ENCODE results near the gene ZNF385B.

Gene ZNF385B

GRCh38 chr2:179605341-179605740, 256.1 kb downstream of the ZNF385B start:
- Histone ChIP-seq H3K9me3 (ENCODE audit: insufficient read depth, low read length, severe bottlenecking) (no peaks in the 10 kb centered on the region), H3K4me1 (ENCODE audit: insufficient read depth, low read length) (no peaks in the 10 kb centered on the region), H3K9ac (ENCODE audit: low read depth, low read length) (no peak overlapping the region), H4K20me1 (ENCODE audit: insufficient read depth, low read length) (no peaks in the 10 kb centered on the region), H3K27ac (ENCODE audit: low read length) (no peak overlapping the region), H3K36me3 (ENCODE audit: insufficient read depth, low read length) (no peaks in the 10 kb centered on the region), H3K79me2 (ENCODE audit: insufficient read depth, low read length) (no peaks in the 10 kb centered on the region), H3K4me3 (ENCODE audit: low read depth in 1 of 2, low read length in 2 of 2) (no peak overlapping the region), H2AFZ (ENCODE audit: low read depth, low read length) (no peak overlapping the region), H3K4me2 (ENCODE audit: insufficient read depth, low read length) (no peak overlapping the region), H3K27me3 (ENCODE audit: insufficient read depth, low read length, poor library complexity) (no peaks in the 10 kb centered on the region)
- TF ChIP-seq EZH2 (IDR thresholded peaks at IDR 0.05; ENCODE audit: borderline replicate concordance, low read depth, low read length, severe bottlenecking) (no peak), CTCF (IDR thresholded peaks at IDR 0.05; ENCODE audit: borderline replicate concordance, extremely low read depth, low read length, poor library complexity, severe bottlenecking) (no peak)
- no peak for ATAC-seq (ENCODE audit: insufficient read depth, low read depth)
- DNase-seq = no peak

- no peak overlapping the region for H3K4me3 ChIP-seq (ENCODE audit: low read depth in 1 of 2, low read length in 2 of 2)
- no peak overlapping the region for H3K9ac ChIP-seq (ENCODE audit: low read depth, low read length)
- DNase-seq = no peak
- no peak overlapping the region for H3K4me2 ChIP-seq (ENCODE audit: insufficient read depth, low read length)
- no peaks in the 10 kb centered on the region for H3K36me3 ChIP-seq (ENCODE audit: insufficient read depth, low read length)
- no peaks in the 10 kb centered on the region for H3K9me3 ChIP-seq (ENCODE audit: insufficient read depth, low read length, severe bottlenecking)
- H3K4me1 ChIP-seq (ENCODE audit: insufficient read depth, low read length) = no peaks in the 10 kb centered on the region
- H3K27me3 ChIP-seq (ENCODE audit: insufficient read depth, low read length, poor library complexity) = no peaks in the 10 kb centered on the region
- no peak overlapping the region for H3K27ac ChIP-seq (ENCODE audit: low read length)
- ATAC-seq (ENCODE audit: insufficient read depth, low read depth) = no peak
- no peaks in the 10 kb centered on the region for H3K79me2 ChIP-seq (ENCODE audit: insufficient read depth, low read length)
- no peaks in the 10 kb centered on the region for H4K20me1 ChIP-seq (ENCODE audit: insufficient read depth, low read length)
- TF ChIP-seq CTCF (IDR thresholded peaks at IDR 0.05; ENCODE audit: borderline replicate concordance, extremely low read depth, low read length, poor library complexity, severe bottlenecking) = no peak
- no peak for TF ChIP-seq EZH2 (IDR thresholded peaks at IDR 0.05; ENCODE audit: borderline replicate concordance, low read depth, low read length, severe bottlenecking)
- no peak overlapping the region for H2AFZ ChIP-seq (ENCODE audit: low read depth, low read length)
Observed at GRCh38 chr2:179604598-179604997, 256.8 kb downstream of the ZNF385B start.

- no peak overlapping the region for H3K4me3 ChIP-seq (ENCODE audit: low read depth in 1 of 2, low read length in 2 of 2)
- no peak overlapping the region for H3K4me2 ChIP-seq (ENCODE audit: insufficient read depth, low read length)
- no peak overlapping the region for H3K9ac ChIP-seq (ENCODE audit: low read depth, low read length)
- ATAC-seq (ENCODE audit: insufficient read depth, low read depth) = no peak
- no peak for TF ChIP-seq CTCF (IDR thresholded peaks at IDR 0.05; ENCODE audit: borderline replicate concordance, extremely low read depth, low read length, poor library complexity, severe bottlenecking)
- TF ChIP-seq EZH2 (IDR thresholded peaks at IDR 0.05; ENCODE audit: borderline replicate concordance, low read depth, low read length, severe bottlenecking) = no peak
- no peaks in the 10 kb centered on the region for H4K20me1 ChIP-seq (ENCODE audit: insufficient read depth, low read length)
- no peaks in the 10 kb centered on the region for H3K27me3 ChIP-seq (ENCODE audit: insufficient read depth, low read length, poor library complexity)
- DNase-seq = no peak
- H3K79me2 ChIP-seq (ENCODE audit: insufficient read depth, low read length) = no peaks in the 10 kb centered on the region
- no peak overlapping the region for H2AFZ ChIP-seq (ENCODE audit: low read depth, low read length)
- no peaks in the 10 kb centered on the region for H3K36me3 ChIP-seq (ENCODE audit: insufficient read depth, low read length)
- no peak overlapping the region for H3K27ac ChIP-seq (ENCODE audit: low read length)
- no peaks in the 10 kb centered on the region for H3K4me1 ChIP-seq (ENCODE audit: insufficient read depth, low read length)
- no peaks in the 10 kb centered on the region for H3K9me3 ChIP-seq (ENCODE audit: insufficient read depth, low read length, severe bottlenecking)
Observed at GRCh38 chr2:179602452-179602851, 259.0 kb downstream of the ZNF385B start.

- no peak overlapping the region for H3K4me3 ChIP-seq (ENCODE audit: low read depth in 1 of 2, low read length in 2 of 2)
- no peaks in the 10 kb centered on the region for H3K9me3 ChIP-seq (ENCODE audit: insufficient read depth, low read length, severe bottlenecking)
- H4K20me1 ChIP-seq (ENCODE audit: insufficient read depth, low read length) = no peaks in the 10 kb centered on the region
- no peak overlapping the region for H3K9ac ChIP-seq (ENCODE audit: low read depth, low read length)
- no peak overlapping the region for H3K27ac ChIP-seq (ENCODE audit: low read length)
- H3K79me2 ChIP-seq (ENCODE audit: insufficient read depth, low read length) = no peaks in the 10 kb centered on the region
- no peak for ATAC-seq (ENCODE audit: insufficient read depth, low read depth)
- TF ChIP-seq CTCF (IDR thresholded peaks at IDR 0.05; ENCODE audit: borderline replicate concordance, extremely low read depth, low read length, poor library complexity, severe bottlenecking) = no peak
- no peak for TF ChIP-seq EZH2 (IDR thresholded peaks at IDR 0.05; ENCODE audit: borderline replicate concordance, low read depth, low read length, severe bottlenecking)
- H2AFZ ChIP-seq (ENCODE audit: low read depth, low read length) = no peak overlapping the region
- H3K4me1 ChIP-seq (ENCODE audit: insufficient read depth, low read length) = no peaks in the 10 kb centered on the region
- no peaks in the 10 kb centered on the region for H3K36me3 ChIP-seq (ENCODE audit: insufficient read depth, low read length)
- DNase-seq = no peak
- H3K27me3 ChIP-seq (ENCODE audit: insufficient read depth, low read length, poor library complexity) = no peaks in the 10 kb centered on the region
- no peak overlapping the region for H3K4me2 ChIP-seq (ENCODE audit: insufficient read depth, low read length)
Observed at GRCh38 chr2:179596018-179596417, 265.4 kb downstream of the ZNF385B start.

All from DND-41 (cell line).